Measurements from ENCODE around the gene PCSK7. TPM values are rescaled to one million over a fixed set of nuclear protein-coding genes. Genes with fewer than 3 reads are reported as not detected.

Gene PCSK7
- total RNA-seq, 1 experiment from 2014 or later, result 30.0 TPM

DNA sequence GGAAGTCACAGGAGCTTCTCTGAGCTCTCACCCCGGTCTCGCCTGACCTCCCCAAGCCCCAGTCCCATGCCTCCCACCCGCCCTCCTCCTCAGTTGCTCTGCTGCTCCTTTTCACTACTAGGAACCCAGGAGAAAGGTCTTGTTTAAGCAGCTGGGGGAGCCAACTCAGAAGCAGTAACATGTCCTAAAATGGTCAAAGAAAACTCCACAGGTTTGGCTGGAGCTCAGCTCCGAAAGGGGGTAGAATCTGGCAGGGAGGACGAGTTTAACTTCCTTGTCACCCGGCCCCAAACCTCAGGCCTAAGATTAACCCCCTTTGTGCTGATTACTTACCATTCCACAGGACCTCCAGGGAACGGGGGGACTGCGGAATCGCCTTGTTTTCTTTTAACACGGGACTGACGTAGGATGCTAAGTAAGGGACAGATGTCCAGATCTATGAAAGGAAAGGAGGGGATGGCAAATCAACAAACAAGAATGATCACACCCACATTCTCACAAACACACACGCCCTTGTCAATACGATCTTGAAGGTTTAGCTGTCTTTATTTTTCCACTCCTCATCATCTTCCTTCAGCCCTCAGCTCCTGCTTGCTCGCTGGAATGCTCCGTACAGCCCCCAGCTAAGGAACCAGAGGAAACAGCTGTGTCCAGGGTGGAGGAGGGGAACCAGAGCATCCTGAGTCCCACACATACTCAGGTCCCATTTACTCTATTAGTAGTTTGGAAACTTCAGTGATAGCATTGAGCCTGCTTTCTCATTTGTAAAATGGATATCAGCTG, 13.5 kb downstream of the PCSK7 start:
- no peak for ATAC-seq
- Histone ChIP-seq H3K4me1 (ENCODE audit: control insufficient read depth in 1 of 2, insufficient read depth in 2 of 2, low read length in 2 of 2) (peaks cover 10 to 20% of the 10 kb centered on the region in 2 experiments), H3K79me2 (ENCODE audit: insufficient read depth, low read length) (no peaks in the 10 kb centered on the region), H2AFZ (ENCODE audit: low read depth, low read length, poor library complexity, severe bottlenecking) (no peak overlapping the region), H3K4me3 (replicated peaks in 1 of 2; ENCODE audit: low read depth in 1 of 2, low read length in 2 of 2) (no peak overlapping the region), H3K27ac (ENCODE audit: low read depth, low read length) (no peak overlapping the region), H3K36me3 (ENCODE audit: control insufficient read depth in 1 of 2, insufficient read depth in 2 of 2, low read length in 2 of 2) (peaks cover 12 to 19% of the 10 kb centered on the region in 2 experiments; a peak in 3 of 4 replicates), H3K9ac (ENCODE audit: low read length) (no peak overlapping the region), H3K4me2 (ENCODE audit: low read length) (no peak overlapping the region), H3K27me3 (ENCODE audit: insufficient read depth, low read length) (no peaks in the 10 kb centered on the region), H3K9me2 (ENCODE audit: insufficient read depth) (no peaks in the 10 kb centered on the region), H3K9me3 (ENCODE audit: control insufficient read depth in 1 of 2, insufficient read depth in 1 of 2, low read depth in 1 of 2, low read length in 2 of 2) (no peaks in the 10 kb centered on the region), H4K20me1 (ENCODE audit: insufficient read depth) (no peaks in the 10 kb centered on the region)
- CTCF ChIA-PET, result no interaction called here
- RAD21 ChIA-PET (ENCODE audit: low non-redundant PET in 1 of 2, low total read pairs in 2 of 2, uncharacterized antibody in 2 of 2, unreplicated experiment in 2 of 2), result no interaction called here
- TF ChIP-seq MAX (IDR thresholded peaks at IDR 0.05), result no peak
- TF ChIP-seq YY1 (IDR thresholded peaks at IDR 0.05; ENCODE audit: extremely low read depth, insufficient replicate concordance, low read depth, low read length), result no peak
- no peak for TF ChIP-seq FOSL1 (IDR thresholded peaks at IDR 0.05; ENCODE audit: low read depth)
- TF ChIP-seq, protein P1, sequence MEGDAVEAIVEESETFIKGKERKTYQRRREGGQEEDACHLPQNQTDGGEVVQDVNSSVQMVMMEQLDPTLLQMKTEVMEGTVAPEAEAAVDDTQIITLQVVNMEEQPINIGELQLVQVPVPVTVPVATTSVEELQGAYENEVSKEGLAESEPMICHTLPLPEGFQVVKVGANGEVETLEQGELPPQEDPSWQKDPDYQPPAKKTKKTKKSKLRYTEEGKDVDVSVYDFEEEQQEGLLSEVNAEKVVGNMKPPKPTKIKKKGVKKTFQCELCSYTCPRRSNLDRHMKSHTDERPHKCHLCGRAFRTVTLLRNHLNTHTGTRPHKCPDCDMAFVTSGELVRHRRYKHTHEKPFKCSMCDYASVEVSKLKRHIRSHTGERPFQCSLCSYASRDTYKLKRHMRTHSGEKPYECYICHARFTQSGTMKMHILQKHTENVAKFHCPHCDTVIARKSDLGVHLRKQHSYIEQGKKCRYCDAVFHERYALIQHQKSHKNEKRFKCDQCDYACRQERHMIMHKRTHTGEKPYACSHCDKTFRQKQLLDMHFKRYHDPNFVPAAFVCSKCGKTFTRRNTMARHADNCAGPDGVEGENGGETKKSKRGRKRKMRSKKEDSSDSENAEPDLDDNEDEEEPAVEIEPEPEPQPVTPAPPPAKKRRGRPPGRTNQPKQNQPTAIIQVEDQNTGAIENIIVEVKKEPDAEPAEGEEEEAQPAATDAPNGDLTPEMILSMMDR (IDR thresholded peaks at IDR 0.05 in 2 of 3, conservative IDR thresholded peaks at IDR 0.05 in 1 of 3; ENCODE audit: borderline replicate concordance in 1 of 3, insufficient read depth in 1 of 3, low read depth in 2 of 3, low read length in 2 of 3), result no peak
- TF ChIP-seq ZFX (IDR thresholded peaks at IDR 0.05), result no peak
- TF ChIP-seq SIN3A (IDR thresholded peaks at IDR 0.05; ENCODE audit: low read depth), result no peak
- no peak for TF ChIP-seq TCF7L2 (IDR thresholded peaks at IDR 0.05; ENCODE audit: borderline replicate concordance, extremely low read depth, insufficient read depth, insufficient read length)
- TF ChIP-seq RAD21 (IDR thresholded peaks at IDR 0.05; ENCODE audit: low read depth), result no peak
- TF ChIP-seq EZH2phosphoT487 (IDR thresholded peaks at IDR 0.05; ENCODE audit: borderline replicate concordance), result no peak
- TF ChIP-seq EZH2 (IDR thresholded peaks at IDR 0.05), result no peak
- no peak for TF ChIP-seq SP1 (IDR thresholded peaks at IDR 0.05; ENCODE audit: low read depth)
- no peak for TF ChIP-seq CBX3 (IDR thresholded peaks at IDR 0.05; ENCODE audit: low read depth)
- no peak for TF ChIP-seq CEBPB (IDR thresholded peaks at IDR 0.05; ENCODE audit: low read depth)
- TF ChIP-seq, protein P2, sequence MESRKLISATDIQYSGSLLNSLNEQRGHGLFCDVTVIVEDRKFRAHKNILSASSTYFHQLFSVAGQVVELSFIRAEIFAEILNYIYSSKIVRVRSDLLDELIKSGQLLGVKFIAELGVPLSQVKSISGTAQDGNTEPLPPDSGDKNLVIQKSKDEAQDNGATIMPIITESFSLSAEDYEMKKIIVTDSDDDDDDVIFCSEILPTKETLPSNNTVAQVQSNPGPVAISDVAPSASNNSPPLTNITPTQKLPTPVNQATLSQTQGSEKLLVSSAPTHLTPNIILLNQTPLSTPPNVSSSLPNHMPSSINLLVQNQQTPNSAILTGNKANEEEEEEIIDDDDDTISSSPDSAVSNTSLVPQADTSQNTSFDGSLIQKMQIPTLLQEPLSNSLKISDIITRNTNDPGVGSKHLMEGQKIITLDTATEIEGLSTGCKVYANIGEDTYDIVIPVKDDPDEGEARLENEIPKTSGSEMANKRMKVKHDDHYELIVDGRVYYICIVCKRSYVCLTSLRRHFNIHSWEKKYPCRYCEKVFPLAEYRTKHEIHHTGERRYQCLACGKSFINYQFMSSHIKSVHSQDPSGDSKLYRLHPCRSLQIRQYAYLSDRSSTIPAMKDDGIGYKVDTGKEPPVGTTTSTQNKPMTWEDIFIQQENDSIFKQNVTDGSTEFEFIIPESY (IDR thresholded peaks at IDR 0.05; ENCODE audit: extremely low read depth, insufficient replicate concordance, low read length), result no peak
- TF ChIP-seq POLR2AphosphoS5 (IDR thresholded peaks at IDR 0.05; ENCODE audit: low read depth, low read length), result no peak
- TF ChIP-seq POLR2A (IDR thresholded peaks at IDR 0.05; ENCODE audit: borderline replicate concordance, extremely low read depth, insufficient read depth, insufficient read length), result no peak
- TF ChIP-seq, protein P3, sequence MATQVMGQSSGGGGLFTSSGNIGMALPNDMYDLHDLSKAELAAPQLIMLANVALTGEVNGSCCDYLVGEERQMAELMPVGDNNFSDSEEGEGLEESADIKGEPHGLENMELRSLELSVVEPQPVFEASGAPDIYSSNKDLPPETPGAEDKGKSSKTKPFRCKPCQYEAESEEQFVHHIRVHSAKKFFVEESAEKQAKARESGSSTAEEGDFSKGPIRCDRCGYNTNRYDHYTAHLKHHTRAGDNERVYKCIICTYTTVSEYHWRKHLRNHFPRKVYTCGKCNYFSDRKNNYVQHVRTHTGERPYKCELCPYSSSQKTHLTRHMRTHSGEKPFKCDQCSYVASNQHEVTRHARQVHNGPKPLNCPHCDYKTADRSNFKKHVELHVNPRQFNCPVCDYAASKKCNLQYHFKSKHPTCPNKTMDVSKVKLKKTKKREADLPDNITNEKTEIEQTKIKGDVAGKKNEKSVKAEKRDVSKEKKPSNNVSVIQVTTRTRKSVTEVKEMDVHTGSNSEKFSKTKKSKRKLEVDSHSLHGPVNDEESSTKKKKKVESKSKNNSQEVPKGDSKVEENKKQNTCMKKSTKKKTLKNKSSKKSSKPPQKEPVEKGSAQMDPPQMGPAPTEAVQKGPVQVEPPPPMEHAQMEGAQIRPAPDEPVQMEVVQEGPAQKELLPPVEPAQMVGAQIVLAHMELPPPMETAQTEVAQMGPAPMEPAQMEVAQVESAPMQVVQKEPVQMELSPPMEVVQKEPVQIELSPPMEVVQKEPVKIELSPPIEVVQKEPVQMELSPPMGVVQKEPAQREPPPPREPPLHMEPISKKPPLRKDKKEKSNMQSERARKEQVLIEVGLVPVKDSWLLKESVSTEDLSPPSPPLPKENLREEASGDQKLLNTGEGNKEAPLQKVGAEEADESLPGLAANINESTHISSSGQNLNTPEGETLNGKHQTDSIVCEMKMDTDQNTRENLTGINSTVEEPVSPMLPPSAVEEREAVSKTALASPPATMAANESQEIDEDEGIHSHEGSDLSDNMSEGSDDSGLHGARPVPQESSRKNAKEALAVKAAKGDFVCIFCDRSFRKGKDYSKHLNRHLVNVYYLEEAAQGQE (IDR thresholded peaks at IDR 0.05; ENCODE audit: low read depth), result no peak
- TF ChIP-seq ZNF274 (IDR thresholded peaks at IDR 0.05; ENCODE audit: low read depth, low read length), result no peak
- POLR2A ChIA-PET, result no interaction called here
- no TSS peak for BruUV-seq (replicated peaks)
- intact Hi-C loops (cut with micrococcal nuclease), result no loop called here
- no peak for DNase-seq (ENCODE audit: low read depth, low spot score)
